ENCODE results near the gene GPX2.

- TF ChIP-seq POLR2AphosphoS5 (IDR thresholded peaks at IDR 0.05; ENCODE audit: borderline replicate concordance, low read depth, low read length) (no peak), EZH2 (IDR thresholded peaks at IDR 0.05) (no peak)
Observed at GRCh38 chr14:64937171-64937820, 5.2 kb downstream of the GPX2 start.
